Neural cell (in vitro differentiated cells): ENCODE results near the gene SEC23A. TPM values are rescaled to one million over a fixed set of nuclear protein-coding genes. Genes with fewer than 3 reads are reported as not detected.
"Not testable (repeated sequence)": the region's sequence is repeated elsewhere in the genome, so short reads cannot be mapped to it uniquely, and the experiment has no call there.

Experiments used
- H2AFZ ChIP-seq: fragments of 200-600, 300-800 bp; sonication (generic), shearing (Covaris generic); 2 replicates; pipeline ENCODE4 v1.6.0; 2014; ENCODE audit warnings: low read depth, mild to moderate bottlenecking, antibody characterized with exemption, low read length, moderate library complexity
- H3F3A ChIP-seq: fragments of 200-600 bp; shearing (Covaris generic); 2 replicates; pipeline ENCODE4 v1.6.1; 2016; ENCODE audit warnings: mild to moderate bottlenecking, moderate library complexity, mixed read lengths, antibody characterized with exemption, low read length; ENCODE audit not compliant: insufficient read depth, poor library complexity, severe bottlenecking
- H3K27ac ChIP-seq: fragments of 200-600, 300-800 bp; sonication (generic), shearing (Covaris generic); 2 replicates; pipeline ENCODE4 v1.5.1; 2014; ENCODE audit warnings: mild to moderate bottlenecking, low read length, moderate library complexity
- H3K27me3 ChIP-seq: fragments of 300-800, 200-600 bp; sonication (generic), shearing (Covaris generic); 2 replicates; pipeline ENCODE4 v1.6.0; 2014; ENCODE audit warnings: mild to moderate bottlenecking, low read depth, low read length, moderate library complexity; ENCODE audit not compliant: insufficient read depth
- H3K36me3 ChIP-seq: fragments of 300-800, 200-600 bp; sonication (generic), shearing (Covaris generic); 2 replicates; pipeline ENCODE4 v1.5.1; 2014; ENCODE audit warnings: mild to moderate bottlenecking, antibody characterized with exemption, low read length, moderate library complexity; ENCODE audit not compliant: insufficient read depth
- H3K4me2 ChIP-seq: fragments of 300-800, 200-600 bp; sonication (generic), shearing (Covaris generic); 2 replicates; pipeline ENCODE4 v1.6.0; 2014; ENCODE audit warnings: mild to moderate bottlenecking, low read length
- H3K4me3 ChIP-seq: fragments of 300-800, 200-600 bp; sonication (generic), shearing (Covaris generic); 2 replicates; pipeline ENCODE4 v1.5.1; 2014; ENCODE audit warnings: mild to moderate bottlenecking, low read length, moderate library complexity
- H3K79me2 ChIP-seq: fragments of 200-600 bp; shearing (Covaris generic); replicated peaks from 2 replicates; pipeline ENCODE4 v1.6.0; 2014; ENCODE audit warnings: mild to moderate bottlenecking, low read length, moderate library complexity; ENCODE audit not compliant: insufficient read depth
- H3K9ac ChIP-seq: fragments of 300-800, 200-600 bp; sonication (generic), shearing (Covaris generic); 2 replicates; pipeline ENCODE4 v1.6.1; 2016; ENCODE audit warnings: mild to moderate bottlenecking, low read length, mixed read lengths
- H3K9me2 ChIP-seq: fragments of 200-600 bp; shearing (Covaris generic); 2 replicates; pipeline ENCODE4 v1.6.1; 2016; ENCODE audit warnings: mild to moderate bottlenecking, low read length, mixed read lengths; ENCODE audit not compliant: insufficient read depth
- H3K9me3 ChIP-seq: fragments of 200-600, 300-800 bp; sonication (generic), shearing (Covaris generic); 2 replicates; pipeline ENCODE4 v1.6.1; 2016; ENCODE audit warnings: mild to moderate bottlenecking, mixed run types, low read length, moderate library complexity, mixed read lengths
- H4K20me1 ChIP-seq: fragments of 200-600 bp; shearing (Covaris generic); 2 replicates; pipeline ENCODE4 v1.6.1; 2016; ENCODE audit warnings: mild to moderate bottlenecking, mixed run types; ENCODE audit not compliant: insufficient read depth
- EP300 ChIP-seq: fragments of 450-650 bp; conservative IDR thresholded peaks from 2 replicates; pipeline ENCODE4 v1.6.1; 2014; ENCODE audit warnings: antibody characterized with exemption, mild to moderate bottlenecking, moderate library complexity; ENCODE audit not compliant: poor library complexity, severe bottlenecking
- EZH2 ChIP-seq: fragments of 200-600, 300-800 bp; shearing (Covaris generic), sonication (generic); IDR thresholded peaks from 2 replicates; pipeline ENCODE4 v1.6.1; 2014; ENCODE audit warnings: antibody characterized with exemption, low read length, borderline replicate concordance, mild to moderate bottlenecking; ENCODE audit not compliant: insufficient read depth, poor library complexity, severe bottlenecking
- MXI1 ChIP-seq: fragments of 450-650 bp; conservative IDR thresholded peaks from 2 replicates; pipeline ENCODE4 v1.6.1; 2014; ENCODE audit warnings: antibody characterized with exemption, mild to moderate bottlenecking; ENCODE audit not compliant: poor library complexity, severe bottlenecking
- POLR2AphosphoS5 ChIP-seq: IDR thresholded peaks from 2 replicates; pipeline ENCODE4 v1.6.1; 2012
- RAD21 ChIP-seq: fragments of 450-650 bp; conservative IDR thresholded peaks from 2 replicates; pipeline ENCODE4 v1.6.1; 2014; ENCODE audit warnings: antibody characterized with exemption, mild to moderate bottlenecking, moderate library complexity
- REST ChIP-seq: IDR thresholded peaks from 2 replicates; pipeline ENCODE4 v1.6.1; 2012; ENCODE audit warnings: borderline replicate concordance
- SMC3 ChIP-seq: fragments of 450-650 bp; conservative IDR thresholded peaks from 2 replicates; pipeline ENCODE4 v1.6.1; 2014; ENCODE audit warnings: antibody characterized with exemption, mild to moderate bottlenecking, moderate library complexity; ENCODE audit not compliant: poor library complexity
- TAF1 ChIP-seq: IDR thresholded peaks from 2 replicates; pipeline ENCODE4 v1.6.1; 2012; ENCODE audit warnings: low read depth
- polyA plus RNA-seq: library from polyadenylated mRNA; depleted of rRNA; stranded (reverse); fragments of >200 nt; gene quantifications from 2 replicates; pipeline ENCODE4 v1.2.3, GENCODE V29; 2014
- TF ChIP-seq, protein P1 (sequence below): fragments of 450-650 bp; IDR thresholded peaks from 2 replicates; pipeline ENCODE4 v1.5.1; 2014; ENCODE audit warnings: antibody characterized with exemption, mild to moderate bottlenecking, moderate library complexity; ENCODE audit not compliant: poor library complexity, severe bottlenecking

Gene SEC23A
- polyA plus RNA-seq, 1 donor from 2014 or later: 107 TPM

- Histone ChIP-seq H3K4me3 (no peak overlapping the region), H3K9me3 (no peaks in the 10 kb centered on the region), H2AFZ (no peak overlapping the region), H3K79me2 (no peaks in the 10 kb centered on the region), H3K4me2 (no peak overlapping the region), H3F3A (no peaks in the 10 kb centered on the region), H4K20me1 (no peaks in the 10 kb centered on the region), H3K27me3 (no peaks in the 10 kb centered on the region), H3K9ac (no peak overlapping the region), H3K9me2 (no peaks in the 10 kb centered on the region), H3K27ac (no peak overlapping the region), H3K36me3 (no peaks in the 10 kb centered on the region)
- TF ChIP-seq TAF1: no peak
- no peak for TF ChIP-seq SMC3
- TF ChIP-seq EP300: no peak
- TF ChIP-seq POLR2AphosphoS5: no peak
- TF ChIP-seq, protein P1, sequence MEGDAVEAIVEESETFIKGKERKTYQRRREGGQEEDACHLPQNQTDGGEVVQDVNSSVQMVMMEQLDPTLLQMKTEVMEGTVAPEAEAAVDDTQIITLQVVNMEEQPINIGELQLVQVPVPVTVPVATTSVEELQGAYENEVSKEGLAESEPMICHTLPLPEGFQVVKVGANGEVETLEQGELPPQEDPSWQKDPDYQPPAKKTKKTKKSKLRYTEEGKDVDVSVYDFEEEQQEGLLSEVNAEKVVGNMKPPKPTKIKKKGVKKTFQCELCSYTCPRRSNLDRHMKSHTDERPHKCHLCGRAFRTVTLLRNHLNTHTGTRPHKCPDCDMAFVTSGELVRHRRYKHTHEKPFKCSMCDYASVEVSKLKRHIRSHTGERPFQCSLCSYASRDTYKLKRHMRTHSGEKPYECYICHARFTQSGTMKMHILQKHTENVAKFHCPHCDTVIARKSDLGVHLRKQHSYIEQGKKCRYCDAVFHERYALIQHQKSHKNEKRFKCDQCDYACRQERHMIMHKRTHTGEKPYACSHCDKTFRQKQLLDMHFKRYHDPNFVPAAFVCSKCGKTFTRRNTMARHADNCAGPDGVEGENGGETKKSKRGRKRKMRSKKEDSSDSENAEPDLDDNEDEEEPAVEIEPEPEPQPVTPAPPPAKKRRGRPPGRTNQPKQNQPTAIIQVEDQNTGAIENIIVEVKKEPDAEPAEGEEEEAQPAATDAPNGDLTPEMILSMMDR: no peak
- TF ChIP-seq EZH2: no peak
- no peak for TF ChIP-seq REST
- TF ChIP-seq RAD21: no peak
- no peak for TF ChIP-seq MXI1
Observed at GRCh38 chr14:39138440-39138839, 35.4 kb upstream of the SEC23A start.

GRCh38 chr14:39137835-39138234 lies 34.8 kb upstream of the SEC23A start:
- H3K36me3 ChIP-seq, H3K9ac ChIP-seq, H3K4me3 ChIP-seq, H3K9me3 ChIP-seq, H3K27me3 ChIP-seq, H3K4me2 ChIP-seq, H3K27ac ChIP-seq, H3K79me2 ChIP-seq, H3F3A ChIP-seq, H4K20me1 ChIP-seq, H3K9me2 ChIP-seq, H2AFZ ChIP-seq: not testable (repeated sequence)
